H1 (cell line): Measurements from ENCODE around the gene CD300LG. TPM values are rescaled to one million over a fixed set of nuclear protein-coding genes. Genes with fewer than 3 reads are reported as not detected.

ENCODE experiments used
- CTCF ChIA-PET: fragments of 300-600 bp; sonication (Branson Sonifier 250); formaldehyde crosslinking; loops from one replicate; lab custom pipeline; 2021; ENCODE audit not compliant: partially characterized antibody; lab: Charles Lee
- POLR2A ChIA-PET: fragments of 300-600 bp; sonication (Branson Sonifier 250); formaldehyde crosslinking; loops from one replicate; lab custom pipeline; 2021; ENCODE audit warnings: inconsistent platforms; ENCODE audit not compliant: partially characterized antibody; lab: Charles Lee
- DNase-seq, 2 experiments: peaks; one replicate each; pipeline versions ENCODE4 v3.0.0 to v3.0.0-alpha.2; 2010 to 2022; ENCODE audit warnings: low spot score in 2 of 2, low read depth in 1 of 2, mixed read lengths in 1 of 2
- FAIRE-seq: peaks from 2 replicates; lab custom pipeline; 2011; peaks lifted over from hg19 to GRCh38; lab: Jason Lieb, UNC
- H2AFZ ChIP-seq: 2 replicates; pipeline ENCODE4 v1.8.1; 2012; ENCODE audit warnings: low read length, inconsistent platforms
- H2AK5ac ChIP-seq: 2 replicates; pipeline ENCODE4 v1.6.1; 2013; ENCODE audit warnings: low read depth, low read length
- H2BK120ac ChIP-seq: replicated peaks from 2 replicates; pipeline ENCODE3; 2013; ENCODE audit warnings: low read depth, low read length, inconsistent platforms
- H2BK12ac ChIP-seq: 2 replicates; pipeline ENCODE4 v1.6.1; 2013; ENCODE audit warnings: low read depth, low read length
- H2BK15ac ChIP-seq: 2 replicates; pipeline ENCODE4 v1.6.1; 2013; ENCODE audit warnings: low read length
- H2BK20ac ChIP-seq: 2 replicates; pipeline ENCODE4 v1.6.1; 2013; ENCODE audit warnings: low read length
- H2BK5ac ChIP-seq: 2 replicates; pipeline ENCODE4 v1.6.1; 2013; ENCODE audit warnings: low read depth, low read length
- H3K14ac ChIP-seq: 2 replicates; pipeline ENCODE4 v1.6.1; 2013; ENCODE audit warnings: inconsistent platforms; ENCODE audit not compliant: insufficient read length
- H3K18ac ChIP-seq: 2 replicates; pipeline ENCODE4 v1.6.1; 2013; ENCODE audit warnings: low read length; ENCODE audit errors: extremely low read depth
- H3K23ac ChIP-seq: 2 replicates; pipeline ENCODE4 v1.6.1; 2013; ENCODE audit warnings: inconsistent platforms; ENCODE audit not compliant: insufficient read length
- H3K23me2 ChIP-seq: 2 replicates; pipeline ENCODE4 v1.6.1; 2013; ENCODE audit warnings: low read depth, low read length
- H3K27ac ChIP-seq: 2 replicates; pipeline ENCODE4 v1.6.1; 2011; ENCODE audit warnings: low read depth, low read length, inconsistent platforms
- H3K27me3 ChIP-seq, 4 experiments: replicated peaks in 1 of 4; 1 replicate in 1 of 4; 2 replicates in 3 of 4; pipeline versions ENCODE4 v1.6.1 to v1.8.1; 2011 to 2013; ENCODE audit warnings: low read length in 3 of 4, mild to moderate bottlenecking in 3 of 4, inconsistent platforms in 2 of 4, mixed read lengths in 2 of 4, moderate library complexity in 1 of 4; ENCODE audit not compliant: control insufficient read depth in 3 of 4, insufficient read depth in 3 of 4; ENCODE audit errors: extremely low read depth in 1 of 4
- H3K36me3 ChIP-seq, 4 experiments: 2 replicates each; pipeline versions ENCODE4 v1.6.1 to v1.8.1; 2011 to 2013; ENCODE audit warnings: mild to moderate bottlenecking in 4 of 4, low read length in 3 of 4, moderate library complexity in 2 of 4, control low read depth in 1 of 4, inconsistent platforms in 1 of 4; ENCODE audit not compliant: insufficient read depth in 4 of 4, control insufficient read depth in 2 of 4
- H3K4ac ChIP-seq: replicated peaks from 2 replicates; pipeline ENCODE3; 2013; ENCODE audit warnings: low read length, low read depth, mixed read lengths, inconsistent platforms; ENCODE audit not compliant: insufficient read length
- H3K4me1 ChIP-seq, 4 experiments: replicated peaks in 1 of 4; 1 replicate in 1 of 4; 2 replicates in 3 of 4; pipeline versions ENCODE4 v1.6.1 to v1.8.1; 2011 to 2013; ENCODE audit warnings: low read length in 3 of 4, inconsistent platforms in 2 of 4, mixed read lengths in 1 of 4; ENCODE audit not compliant: insufficient read depth in 4 of 4, control insufficient read depth in 3 of 4
- H3K4me2 ChIP-seq, 2 experiments: 2 replicates each; pipeline versions ENCODE4 v1.6.1 to v1.8.1; 2011 to 2013; ENCODE audit warnings: low read depth in 2 of 2, low read length in 2 of 2, control low read depth in 1 of 2, inconsistent platforms in 1 of 2, mild to moderate bottlenecking in 1 of 2; ENCODE audit not compliant: insufficient read depth in 1 of 2
- H3K4me3 ChIP-seq, 4 experiments: fragments of 200-600, 300-600 bp in 1 of 4; sonication (generic), shearing (Covaris generic), sonication (Bioruptor Twin) in 1 of 4; 2 replicates each; pipeline versions ENCODE4 v1.5.1 to v1.8.1; 2011 to 2016; ENCODE audit warnings: low read length in 4 of 4, low read depth in 3 of 4, control low read depth in 2 of 4, inconsistent platforms in 2 of 4, mild to moderate bottlenecking in 2 of 4, mixed read lengths in 1 of 4, moderate library complexity in 1 of 4; ENCODE audit not compliant: insufficient read depth in 2 of 4; ENCODE audit errors: extremely low read depth in 1 of 4
- H3K56ac ChIP-seq: replicated peaks from 2 replicates; pipeline ENCODE3; 2013; ENCODE audit warnings: low read depth, mild to moderate bottlenecking, mixed read lengths, low read length, inconsistent platforms; ENCODE audit not compliant: insufficient read length
- H3K79me1 ChIP-seq: 2 replicates; pipeline ENCODE4 v1.6.1; 2013; ENCODE audit warnings: low read depth, low read length, control low read depth
- H3K79me2 ChIP-seq, 2 experiments: 2 replicates each; pipeline versions ENCODE4 v1.6.1 to v1.8.1; 2012 to 2013; ENCODE audit warnings: low read length in 2 of 2, mild to moderate bottlenecking in 2 of 2, inconsistent platforms in 1 of 2; ENCODE audit not compliant: insufficient read depth in 2 of 2, control insufficient read depth in 1 of 2
- H3K9ac ChIP-seq, 4 experiments: replicated peaks in 1 of 4; 1 replicate in 1 of 4; 2 replicates in 3 of 4; pipeline versions ENCODE4 v1.6.1 to v1.8.1; 2011 to 2013; ENCODE audit warnings: low read depth in 3 of 4, low read length in 3 of 4, control low read depth in 2 of 4, mild to moderate bottlenecking in 2 of 4, moderate library complexity in 2 of 4, inconsistent platforms in 1 of 4; ENCODE audit errors: extremely low read depth in 1 of 4
- H3K9me3 ChIP-seq, 2 experiments: 2 replicates each; pipeline versions ENCODE4 v1.6.1 to v1.8.1; 2012 to 2013; ENCODE audit warnings: mild to moderate bottlenecking in 2 of 2, moderate library complexity in 2 of 2, control low read depth in 1 of 2, inconsistent platforms in 1 of 2, low read depth in 1 of 2, low read length in 1 of 2, mixed read lengths in 1 of 2; ENCODE audit not compliant: insufficient read depth in 2 of 2
- H4K20me1 ChIP-seq, 2 experiments: replicated peaks in 1 of 2; 2 replicates each; pipeline versions ENCODE3 to v1.8.1; 2011 to 2013; ENCODE audit warnings: inconsistent platforms in 2 of 2, low read length in 2 of 2, mild to moderate bottlenecking in 1 of 2; ENCODE audit not compliant: insufficient read depth in 2 of 2, control insufficient read depth in 1 of 2
- H4K5ac ChIP-seq: 2 replicates; pipeline ENCODE4 v1.6.1; 2013; ENCODE audit warnings: low read length, low read depth, mixed read lengths, inconsistent platforms; ENCODE audit not compliant: insufficient read length
- H4K8ac ChIP-seq: 2 replicates; pipeline ENCODE4 v1.8.0; 2013; ENCODE audit warnings: mild to moderate bottlenecking, moderate library complexity, low read length, inconsistent platforms; ENCODE audit not compliant: insufficient read depth; ENCODE audit errors: extremely low read depth
- H4K91ac ChIP-seq: replicated peaks from 2 replicates; pipeline ENCODE3; 2013; ENCODE audit warnings: low read length, mixed read lengths, inconsistent platforms; ENCODE audit not compliant: insufficient read length
- CREB1 ChIP-seq: IDR thresholded peaks from 2 replicates; pipeline ENCODE4 v1.6.1; 2012; ENCODE audit warnings: inconsistent platforms
- E2F6 ChIP-seq: IDR thresholded peaks from 2 replicates; pipeline ENCODE4 v1.6.1; 2012; ENCODE audit warnings: inconsistent platforms
- GABPA ChIP-seq: IDR thresholded peaks from 2 replicates; pipeline ENCODE4 v1.6.1; 2011; ENCODE audit warnings: mild to moderate bottlenecking, low read length, moderate library complexity, borderline replicate concordance; ENCODE audit not compliant: insufficient read depth
- HDAC2 ChIP-seq, 2 experiments: fragments of 300-600 bp in 1 of 2; sonication (generic) in 1 of 2; IDR thresholded peaks; 2 replicates each; pipeline ENCODE4 v1.6.1; 2011 to 2012; ENCODE audit warnings: low read depth in 2 of 2, low read length in 2 of 2, mild to moderate bottlenecking in 2 of 2, moderate library complexity in 2 of 2, borderline replicate concordance in 1 of 2, inconsistent platforms in 1 of 2
- JUND ChIP-seq: IDR thresholded peaks from 2 replicates; pipeline ENCODE4 v1.6.1; 2011; ENCODE audit warnings: mild to moderate bottlenecking, improper control_type of control experiment, low read length
- KDM4A ChIP-seq: IDR thresholded peaks from one replicate; pipeline ENCODE4 v1.7.1; 2012; ENCODE audit warnings: low read depth, mild to moderate bottlenecking, moderate library complexity, low read length, inconsistent platforms; ENCODE audit not compliant: severe bottlenecking
- MAX ChIP-seq: IDR thresholded peaks from 2 replicates; pipeline ENCODE4 v1.6.1; 2012; ENCODE audit warnings: inconsistent platforms
- POLR2A ChIP-seq, 2 experiments: IDR thresholded peaks; 1 replicate in 1 of 2; 2 replicates in 1 of 2; pipeline ENCODE4 v1.6.1; 2011; ENCODE audit warnings: low read depth in 2 of 2, low read length in 2 of 2, mild to moderate bottlenecking in 2 of 2; ENCODE audit errors: control extremely low read depth in 1 of 2
- SP1 ChIP-seq: IDR thresholded peaks from 2 replicates; pipeline ENCODE4 v1.6.1; 2011; ENCODE audit warnings: low read depth, low read length
- TAF7 ChIP-seq: optimal IDR thresholded peaks from 2 replicates; pipeline ENCODE3; 2011; ENCODE audit warnings: low read depth, mild to moderate bottlenecking, inconsistent platforms, low read length, moderate library complexity, borderline replicate concordance
- WGBS, 2 experiments: shearing (Covaris generic) in 1 of 2; methylation state at CpG; one replicate each; pipeline versions ENCODE4 v1.1.6 to v1.1.7; 2013 to 2015; ENCODE audit warnings: low lambda C conversion rate in 2 of 2, mixed read lengths in 2 of 2, inconsistent platforms in 1 of 2, low coverage in 1 of 2, missing lambda C conversion rate in 1 of 2; ENCODE audit not compliant: insufficient replicate concordance in 2 of 2, insufficient coverage in 1 of 2, insufficient read length in 1 of 2; ENCODE audit errors: extremely low coverage in 1 of 2, missing lambda C conversion rate in 1 of 2; 5-methylcytosine and 5-hydroxymethylcytosine counted together
- polyA plus RNA-seq, 7 experiments: library from polyadenylated mRNA; depleted of rRNA in 3 of 7; stranded (reverse) in 5 of 7; unstranded in 2 of 7; fragments of >200 nt in 5 of 7; fragments of 200-250 nt in 2 of 7; gene quantifications; 1 replicate in 5 of 7; 2 replicates in 1 of 7; 4 replicates in 1 of 7; pipeline versions ENCODE4 v1.2.1 to v1.2.3, GENCODE V29; 2011 to 2013; ENCODE audit warnings: missing spikeins in 2 of 7, mixed read lengths in 2 of 7
- total RNA-seq: library from RNA; stranded (reverse); fragmentation: NEBNext Ultra II Directional; extraction: Animal tissue kit (Norgen Biotek cat#: 25700); gene quantifications from 2 replicates; pipeline ENCODE4 v1.2.1, GENCODE V29; 2021

CD300LG gene
- total and polyA plus RNA-seq, 2 of the 8 experiments (the other 6 are each of a cell fraction or from before 2014, with no cell fraction given): 0.06 TPM; not detected in 1

- no peaks in the 10 kb centered on the region for H3K79me2 ChIP-seq
- H3K4me3 ChIP-seq: peak within 1 kb of the TSS; percentile 42 to 81 (median 68)
- H3K4ac ChIP-seq: no peak within 1 kb of the TSS
- peak within 1 kb of the TSS; percentile 84; the same call in 1 of the 2 replicates for H2BK12ac ChIP-seq
- no peaks in the 10 kb centered on the region for H3K36me3 ChIP-seq
- peak within 1 kb of the TSS; percentile 80 for H4K5ac ChIP-seq
- WGBS, 2 experiments: 3% methylated on average over 21 of the region's 36 CpGs; no CpG with 5 or more reads in 1 of the 2 experiments
- H2BK5ac ChIP-seq: peak within 1 kb of the TSS; percentile 94; the same call in 1 of the 2 replicates
- DNase-seq (peak in 1 of 2 experiments; percentile 91), FAIRE-seq (no peak)
- no peak within 1 kb of the TSS for H3K14ac ChIP-seq
- H4K91ac ChIP-seq: peak within 1 kb of the TSS; percentile 70
- peak within 1 kb of the TSS; percentile 82 for H2BK120ac ChIP-seq
- POLR2A ChIA-PET: interaction anchor here (1.5 kb wide), 1 partner anchor 9 kb away, joined by 4 read pairs; no protein-coding TSS in a partner anchor
- no peak within 1 kb of the TSS for H2AK5ac ChIP-seq
- H2BK20ac ChIP-seq: peak within 1 kb of the TSS; percentile 100; the same call in 1 of the 2 replicates
- H3K56ac ChIP-seq: peak within 1 kb of the TSS; percentile 70
- H2AFZ ChIP-seq: peak within 1 kb of the TSS; percentile 87
- H3K23ac ChIP-seq: no peak within 1 kb of the TSS
- no peak within 1 kb of the TSS for H3K27ac ChIP-seq
- H3K9ac ChIP-seq: no peak within 1 kb of the TSS
- H3K23me2 ChIP-seq: peaks cover 20% of the 10 kb centered on the region
- peak within 1 kb of the TSS; percentile 88; the same call in 1 of the 2 replicates for H2BK15ac ChIP-seq
- H3K4me1 ChIP-seq: peaks cover 4 to 23% (median 19%) of the 10 kb centered on the region in 4 experiments
- CTCF ChIA-PET: interaction anchor here (1.4 to 25.8 kb wide), 7 partner anchors 7 to 86 kb away, joined by 4 to 403 read pairs (median 44); partner anchors contain the start of gene PPY
- H3K79me1 ChIP-seq: no peaks in the 10 kb centered on the region
- H3K4me2 ChIP-seq: peak within 1 kb of the TSS; percentile 94 to 99
- H3K18ac ChIP-seq: peak within 1 kb of the TSS; percentile 99
- H4K8ac ChIP-seq: peak within 1 kb of the TSS; percentile 11; the same call in 1 of the 2 replicates
- H3K27me3 ChIP-seq: peaks cover 0 to 21% (median 15%) of the 10 kb centered on the region in 4 experiments; a peak in 5 of 7 replicates
- no peaks in the 10 kb centered on the region for H3K9me3 ChIP-seq
- H4K20me1 ChIP-seq: peaks cover 0 to under 1% of the 10 kb centered on the region in 2 experiments
- TF ChIP-seq MAX (peak; percentile 87), TAF7 (no peak), HDAC2 (IDR thresholded peaks at IDR 0.05; ENCODE audit: borderline replicate concordance in 1 of 2, low read depth in 2 of 2, low read length in 2 of 2) (0 out of 4 replicates have a peak, but pooled peaks of 1 of the 2 experiments have one; percentile 6), GABPA (peak; percentile 12; the same call in 1 of the 2 replicates), JUND (0 out of 2 replicates have a peak, but pooled peaks have one; percentile 36), SP1 (0 out of 2 replicates have a peak, but pooled peaks have one; percentile 31), E2F6 (peak; percentile 70), CREB1 (no peak), POLR2A (IDR thresholded peaks at IDR 0.05; ENCODE audit: control extremely low read depth in 1 of 2, low read depth in 2 of 2, low read length in 2 of 2) (no peak), KDM4A (peak; percentile 86)
Measured at GRCh38 chr17:43907425-43907981, 60.5 kb downstream of the CD300LG start, which contains the start of gene MPP2. Gene MPP2, minus strand, starts transcription at chr17:43907536. Its CDS starts 3,076 bp downstream, at chr17:43904460.
